Cortex of kidney (tissue), 1 donor: ENCODE measurements around the gene ARPC5.

Experiments used
- DNase-seq: peaks from one replicate; lab custom pipeline; 2025; lab: John Stamatoyannopoulos, UW

ARPC5 gene

GRCh38 chr1:183611021-183611420, 24.6 kb downstream of the ARPC5 start:
- no peak for DNase-seq

GRCh38 chr1:183609759-183610452, 25.7 kb downstream of the ARPC5 start:
- no peak for DNase-seq

- DNase-seq, result no peak
Measured at GRCh38 chr1:183609313-183609712, 26.3 kb downstream of the ARPC5 start.

- DNase-seq, result no peak
Measured at GRCh38 chr1:183607322-183607980, 28.1 kb downstream of the ARPC5 start.

- no peak for DNase-seq
Measured at GRCh38 chr1:183605904-183606303, 29.7 kb downstream of the ARPC5 start.

- DNase-seq, result no peak
Measured at GRCh38 chr1:183604815-183605214, 30.8 kb downstream of the ARPC5 start.

- DNase-seq, result no peak
Measured at GRCh38 chr1:183604038-183604808, 31.4 kb downstream of the ARPC5 start.

- no peak for DNase-seq
Measured at GRCh38 chr1:183602510-183602909, 33.1 kb downstream of the ARPC5 start.

- DNase-seq, result no peak
Measured at GRCh38 chr1:183600634-183601033, 34.9 kb downstream of the ARPC5 start.

- DNase-seq, result no peak
Measured at GRCh38 chr1:183600136-183600535, 35.4 kb downstream of the ARPC5 start.

- DNase-seq, result no peak
Measured at GRCh38 chr1:183598386-183598785, 37.2 kb downstream of the ARPC5 start.

GRCh38 chr1:183597656-183598347, 37.8 kb downstream of the ARPC5 start:
- DNase-seq, result no peak

- DNase-seq, result no peak
Measured at GRCh38 chr1:183596500-183596899, 39.1 kb downstream of the ARPC5 start.

GRCh38 chr1:183595537-183595936, 40.0 kb downstream of the ARPC5 start:
- DNase-seq, result no peak

GRCh38 chr1:183593356-183593755, 42.2 kb downstream of the ARPC5 start:
- DNase-seq, result no peak

GRCh38 chr1:183592733-183593132, 42.9 kb downstream of the ARPC5 start:
- no peak for DNase-seq

- DNase-seq, result no peak
Measured at GRCh38 chr1:183590244-183591191, 45.1 kb downstream of the ARPC5 start, which contains the start of gene NCF2. TSS of gene NCF2 (minus strand) at chr1:183590459. CDS start at chr1:183590329, 130 bp downstream.

- no peak for DNase-seq
Measured at GRCh38 chr1:183589874-183590243, 45.7 kb downstream of the ARPC5 start.

- no peak for DNase-seq
Measured at GRCh38 chr1:183589384-183589783, 46.2 kb downstream of the ARPC5 start.

- no peak for DNase-seq
Measured at GRCh38 chr1:183588827-183589226, 46.8 kb downstream of the ARPC5 start.

GRCh38 chr1:183586926-183587325, 48.7 kb downstream of the ARPC5 start:
- no peak for DNase-seq
